Lower leg skin (tissue), 3 donors: ENCODE measurements around the gene FHAD1.

Source experiments
- CTCF ChIP-seq, 3 donors: fragments of 450-650 bp; IDR thresholded peaks; one replicate each; pipeline ENCODE4 v1.5.1; 2016; ENCODE audit warnings: antibody characterized with exemption in 3 of 3, mild to moderate bottlenecking in 3 of 3, moderate library complexity in 2 of 3
- POLR2A ChIP-seq, 2 donors: fragments of 450-650 bp; IDR thresholded peaks; one replicate each; pipeline ENCODE4 v1.6.1; 2016 to 2017; ENCODE audit warnings: antibody characterized with exemption in 2 of 2, mild to moderate bottlenecking in 1 of 2, moderate library complexity in 1 of 2

- TF ChIP-seq CTCF (IDR thresholded peaks at IDR 0.05) (no peak), POLR2A (IDR thresholded peaks at IDR 0.05) (no peak)
These were observed 36.5 kb downstream of the FHAD1 start for GRCh38 chr1:15283526-15283925.
